Brain microvascular endothelial cell (primary cell): Measurements from ENCODE around the gene HORMAD1.

ENCODE experiments used
- DNase-seq: peaks from one replicate; pipeline ENCODE4 v3.0.0-alpha.2; 2020
- H3K27ac ChIP-seq: fragments of 250-450 bp; sonication (Bioruptor Pico); 2 replicates; pipeline ENCODE4 v1.5.1; 2020; ENCODE audit warnings: mild to moderate bottlenecking, moderate library complexity
- H3K27me3 ChIP-seq: fragments of 250-450 bp; sonication (Bioruptor Pico); replicated peaks from 2 replicates; pipeline ENCODE4 v1.5.1; 2020; ENCODE audit warnings: mild to moderate bottlenecking
- H3K36me3 ChIP-seq: fragments of 250-450 bp; sonication (Bioruptor Pico); replicated peaks from 2 replicates; pipeline ENCODE4 v1.5.1; 2020; ENCODE audit warnings: mild to moderate bottlenecking
- H3K4me3 ChIP-seq: 2 replicates; pipeline ENCODE4 v1.5.1; 2011; ENCODE audit warnings: low read depth, mild to moderate bottlenecking, control low read depth, low read length, moderate library complexity
- CTCF ChIP-seq: IDR thresholded peaks from 2 replicates; pipeline ENCODE4 v1.5.1; 2011; ENCODE audit warnings: low read depth, mild to moderate bottlenecking, moderate library complexity, low read length, control low read depth, inconsistent platforms; ENCODE audit errors: missing control alignments
- in situ Hi-C: cut with HindIII; loops from 2 replicates; pipeline ENCODE4 v1.10.0; 2017; ENCODE audit warnings: low sequenced_read_pairs, low pct_ligation_motif_present

Gene HORMAD1

GRCh38 chr1:150706091-150706490 is 14.6 kb downstream of the HORMAD1 start:
- H3K36me3 ChIP-seq, result no peaks in the 10 kb centered on the region
- in situ Hi-C loops, result no loop called here
- no peak for TF ChIP-seq CTCF
- no peak for DNase-seq
- no peaks in the 10 kb centered on the region for H3K27me3 ChIP-seq
- no peak overlapping the region for H3K27ac ChIP-seq
- no peak overlapping the region for H3K4me3 ChIP-seq

- no peak overlapping the region for H3K27ac ChIP-seq
Measured at GRCh38 chr1:150703427-150703826, 17.3 kb downstream of the HORMAD1 start.

GRCh38 chr1:150696995-150697927 is 23.4 kb downstream of the HORMAD1 start, which contains the start of gene GOLPH3L:
Gene GOLPH3L (minus strand): TSS chr1:150697154. CDS start chr1:150694838, 2,316 bp downstream.
- Histone ChIP-seq H3K4me3 (peak within 1 kb of the TSS; percentile 84), H3K27me3 (no peaks in the 10 kb centered on the region), H3K36me3 (peaks cover 3% of the 10 kb centered on the region), H3K27ac (peak within 1 kb of the TSS; percentile 64)
- peak; percentile 42 for TF ChIP-seq CTCF
- peak; percentile 99 for DNase-seq
- in situ Hi-C loops, result no loop called here

More at GRCh38 chr1:150703427-150703826, 17.3 kb downstream of the HORMAD1 start:
- H3K27me3 ChIP-seq, result no peaks in the 10 kb centered on the region
- TF ChIP-seq CTCF, result no peak
- DNase-seq, result no peak
- no peak overlapping the region for H3K4me3 ChIP-seq
- no peaks in the 10 kb centered on the region for H3K36me3 ChIP-seq
- in situ Hi-C loops, result no loop called here

GRCh38 chr1:150696590-150696989 is 24.1 kb downstream of the HORMAD1 start:
- Histone ChIP-seq H3K27ac (peak overlapping the region; percentile 64), H3K4me3 (peak overlapping the region; percentile 84), H3K36me3 (peaks cover 4% of the 10 kb centered on the region), H3K27me3 (no peaks in the 10 kb centered on the region)
- TF ChIP-seq CTCF, result no peak
- no peak for DNase-seq
- in situ Hi-C loops, result no loop called here

GRCh38 chr1:150696162-150696561 is 24.5 kb downstream of the HORMAD1 start:
- Histone ChIP-seq H3K4me3 (peak overlapping the region; percentile 84), H3K36me3 (peaks cover 4% of the 10 kb centered on the region), H3K27ac (no peak overlapping the region), H3K27me3 (no peaks in the 10 kb centered on the region)
- no peak for DNase-seq
- in situ Hi-C loops, result no loop called here
- no peak for TF ChIP-seq CTCF
